GM21717 (cell line): ENCODE data around the gene CACNA2D4.

Experiments used
- ATAC-seq: cut with Tn5 transposase; IDR thresholded peaks from one replicate; pipeline ENCODE4 v1.9.1; 2021; ENCODE audit warnings: mild to moderate bottlenecking, moderate library complexity; ENCODE audit not compliant: unreplicated experiment

The CACNA2D4 gene

DNA sequence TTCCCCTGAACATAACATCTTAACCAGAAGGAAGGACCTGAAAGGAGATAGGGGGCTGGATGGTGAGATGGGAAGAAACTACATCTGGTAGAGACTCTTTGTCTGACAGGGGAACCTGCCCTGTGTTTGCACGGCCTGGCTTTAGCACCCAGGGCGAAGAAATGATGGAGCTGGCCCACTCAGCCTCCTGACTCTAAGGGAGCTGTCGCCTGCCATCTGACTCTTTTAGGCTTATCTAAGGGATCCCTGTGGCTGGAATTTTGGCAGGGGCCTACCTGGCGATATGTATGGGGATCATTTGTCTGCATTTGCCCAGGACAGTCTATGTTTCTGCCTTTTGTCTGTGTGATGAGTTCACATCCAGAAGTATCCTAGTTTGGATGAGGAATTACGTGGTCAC, 15.6 kb upstream of the CACNA2D4 start:
- ATAC-seq, result no peak

DNA sequence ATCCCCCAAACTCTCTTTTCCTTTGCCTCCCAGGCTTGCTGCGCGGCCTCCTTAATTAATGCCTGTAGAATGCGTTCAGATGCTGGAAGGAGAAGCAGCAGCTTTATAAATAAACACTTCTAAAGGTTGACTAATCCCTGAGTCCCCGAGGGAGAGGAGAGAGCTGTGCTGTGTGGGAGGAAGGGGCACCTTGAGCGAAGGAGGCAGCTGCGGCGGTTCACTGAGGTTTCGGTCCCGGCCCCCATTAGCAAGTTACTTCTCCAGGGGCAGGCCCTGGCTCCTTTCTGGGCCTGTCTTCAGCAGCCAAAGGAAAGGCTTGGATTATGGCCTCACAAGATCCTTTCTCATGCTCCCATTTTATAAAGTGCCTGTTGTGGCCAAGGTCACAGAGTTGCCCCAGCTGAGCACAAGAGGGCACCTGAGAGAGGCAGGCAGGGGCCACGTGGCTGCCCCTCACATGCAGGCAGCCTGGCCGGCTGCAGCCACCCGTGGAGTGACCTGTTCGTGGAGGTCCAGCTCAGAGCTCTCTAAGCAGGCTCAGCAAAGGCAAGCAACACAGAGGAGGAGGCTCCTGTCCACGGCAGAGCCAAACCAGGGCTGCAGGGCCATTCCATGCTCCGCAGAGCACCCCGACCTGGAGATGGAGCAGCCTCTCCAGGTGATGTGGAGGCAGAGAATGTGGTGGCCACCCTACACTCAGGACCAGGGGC, 15.0 kb upstream of the CACNA2D4 start:
- no peak for ATAC-seq

DNA sequence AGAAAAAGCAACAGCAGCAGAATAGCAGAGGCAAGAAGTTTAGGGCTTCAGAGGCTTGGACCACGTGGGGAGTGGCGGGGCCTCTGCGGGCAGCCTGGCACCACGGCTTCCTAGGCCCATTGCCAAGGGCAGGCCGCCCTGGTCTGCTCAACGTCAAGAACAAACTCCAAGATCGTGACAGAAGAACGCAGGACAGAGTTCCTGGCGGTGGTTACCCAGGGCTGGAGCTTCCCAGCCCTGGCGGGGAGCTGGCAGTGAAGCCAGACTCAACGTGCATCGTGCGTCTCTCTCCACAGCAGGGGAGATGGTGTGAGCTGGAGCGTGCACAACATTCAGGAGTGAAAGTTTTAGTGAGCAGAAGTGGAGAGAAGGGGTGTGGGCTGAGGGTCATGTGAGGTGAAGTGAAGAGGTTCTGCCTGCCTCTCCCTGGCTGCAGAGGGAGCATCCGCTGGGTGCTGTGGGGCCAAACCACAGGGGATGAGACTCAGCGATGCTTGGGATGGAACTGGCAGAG, 13.9 kb upstream of the CACNA2D4 start:
- ATAC-seq, result no peak

DNA sequence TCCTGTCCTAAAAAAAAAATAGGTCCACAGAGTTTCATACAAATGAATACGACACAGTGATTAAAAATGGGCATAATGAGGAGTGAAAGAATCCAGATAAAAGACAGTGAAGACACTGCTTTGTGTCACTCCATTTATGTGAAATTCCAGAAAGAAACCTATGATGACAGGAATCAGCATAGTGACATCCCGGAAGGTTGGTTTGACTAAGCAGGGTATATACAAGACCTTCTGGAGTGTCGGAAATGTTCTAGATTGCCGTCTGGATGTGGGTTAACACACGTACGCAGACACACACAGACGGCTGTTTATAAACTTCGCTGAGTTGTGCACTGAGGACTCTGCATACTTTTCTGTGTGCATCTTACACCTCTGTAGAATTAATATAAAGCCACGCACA, 13.2 kb upstream of the CACNA2D4 start:
- no peak for ATAC-seq

DNA sequence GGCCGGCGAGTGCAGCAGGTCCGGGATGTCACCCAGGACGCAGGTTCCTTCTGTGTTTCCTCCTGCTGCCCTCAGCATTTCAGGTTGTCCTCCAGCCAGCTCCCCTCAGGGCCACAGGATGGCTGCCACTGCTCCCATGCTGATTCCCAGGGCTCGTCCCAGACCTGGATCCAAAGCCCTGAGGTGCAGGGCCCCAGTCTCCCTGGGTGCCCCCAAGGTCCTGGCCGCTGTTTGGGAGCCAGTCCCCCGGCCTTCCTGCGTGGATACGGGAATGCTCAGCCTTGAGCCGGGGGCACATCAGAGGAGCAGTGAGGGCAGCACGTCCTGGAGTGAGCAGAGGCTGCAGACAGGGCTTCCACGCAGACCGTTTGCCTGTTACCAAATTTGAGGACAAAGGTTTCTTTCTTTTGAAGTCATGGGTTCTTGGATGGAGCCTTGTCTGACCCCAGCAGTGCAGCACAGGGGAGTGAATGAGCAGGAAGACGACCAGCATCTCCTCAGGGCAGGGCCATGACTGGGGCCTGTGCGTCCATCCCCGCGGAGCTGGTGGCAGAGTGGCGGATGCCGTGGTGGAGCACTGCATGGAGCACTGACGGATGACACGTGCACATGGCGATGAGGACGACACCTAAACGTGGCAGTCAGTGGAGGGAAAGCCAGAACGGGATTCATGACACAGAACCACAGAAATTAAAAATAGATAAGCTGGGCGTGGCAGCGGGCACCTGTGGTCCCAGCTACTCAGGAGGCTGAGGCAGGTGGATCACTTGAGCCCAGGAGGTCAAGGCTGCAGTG, 12.5 kb upstream of the CACNA2D4 start:
- ATAC-seq, result no peak

DNA sequence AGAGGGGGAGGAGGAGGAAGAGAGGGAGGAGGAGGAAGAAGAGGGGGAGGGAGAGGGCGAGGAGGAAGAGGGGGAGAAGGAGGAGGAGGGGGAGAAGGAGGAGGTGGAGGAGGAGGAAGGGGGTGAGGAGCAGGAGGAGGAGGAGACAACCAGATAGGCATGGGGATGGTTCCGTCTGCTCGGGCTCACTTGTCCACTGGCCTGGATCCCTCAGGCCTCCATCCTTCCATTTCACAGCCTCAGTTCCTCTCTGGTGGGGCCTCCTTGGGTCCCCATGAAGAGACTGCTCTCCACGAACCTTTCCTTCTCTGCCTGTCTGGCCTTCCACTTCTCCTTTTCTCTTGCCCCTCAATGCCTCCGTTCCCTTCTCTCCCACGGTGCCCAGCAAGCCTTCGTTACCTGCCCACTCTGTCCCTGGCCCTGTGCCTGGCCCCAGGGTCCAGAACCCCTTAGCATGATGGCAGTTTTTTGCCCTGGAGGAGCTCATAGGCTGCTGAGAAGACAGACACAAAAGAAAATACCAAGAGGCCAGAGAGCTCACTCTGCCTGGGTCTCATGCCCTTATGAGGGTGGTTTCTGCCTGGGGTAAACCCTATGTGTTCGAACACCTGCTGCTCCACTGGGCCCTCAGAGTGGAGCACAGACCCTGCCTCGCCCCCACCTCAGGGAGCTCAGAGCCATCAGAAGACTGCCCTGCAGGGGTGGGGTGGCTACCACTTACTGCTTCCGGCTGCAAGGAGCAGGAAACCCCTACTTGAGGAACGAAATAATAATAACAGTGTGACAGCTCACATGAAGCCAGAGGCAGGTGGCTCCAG, 11.7 kb upstream of the CACNA2D4 start:
- no peak for ATAC-seq

DNA sequence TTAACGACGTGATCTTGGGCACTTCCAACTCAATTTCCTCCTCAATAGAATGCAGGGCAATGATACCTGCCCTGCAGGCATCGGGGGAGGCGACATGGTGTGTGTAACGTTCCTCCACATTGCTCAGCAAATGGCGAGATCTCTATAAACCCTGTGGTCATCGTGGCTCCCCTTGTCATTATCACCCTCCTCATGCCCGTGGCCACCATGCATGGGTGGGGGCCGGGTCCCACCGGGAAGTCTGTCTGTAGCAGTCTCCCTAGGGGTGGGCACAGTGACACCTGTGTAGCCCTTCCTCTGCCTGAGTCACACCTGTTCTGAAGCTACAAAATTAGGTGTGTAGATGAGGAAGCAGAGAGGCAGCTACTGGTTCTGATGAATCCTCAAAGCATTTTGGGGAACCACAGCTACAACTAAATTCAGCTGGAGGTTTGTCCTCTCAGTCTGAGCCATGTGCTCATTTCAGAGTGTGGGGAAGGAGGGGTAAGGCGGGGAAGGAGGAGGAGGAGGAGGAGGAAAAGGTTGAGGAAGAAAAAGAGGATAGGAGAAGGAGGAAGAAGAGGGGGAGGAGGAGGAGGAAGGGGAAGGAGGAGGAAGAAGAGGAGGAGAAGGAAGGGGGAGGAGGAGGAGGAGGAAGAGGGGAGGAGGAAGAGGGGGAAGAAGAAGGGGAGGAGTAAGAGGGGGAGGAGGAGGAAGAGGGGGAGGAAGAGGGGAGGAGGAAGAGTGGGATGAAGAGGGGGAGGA, 11.0 kb upstream of the CACNA2D4 start:
- ATAC-seq, result no peak

DNA sequence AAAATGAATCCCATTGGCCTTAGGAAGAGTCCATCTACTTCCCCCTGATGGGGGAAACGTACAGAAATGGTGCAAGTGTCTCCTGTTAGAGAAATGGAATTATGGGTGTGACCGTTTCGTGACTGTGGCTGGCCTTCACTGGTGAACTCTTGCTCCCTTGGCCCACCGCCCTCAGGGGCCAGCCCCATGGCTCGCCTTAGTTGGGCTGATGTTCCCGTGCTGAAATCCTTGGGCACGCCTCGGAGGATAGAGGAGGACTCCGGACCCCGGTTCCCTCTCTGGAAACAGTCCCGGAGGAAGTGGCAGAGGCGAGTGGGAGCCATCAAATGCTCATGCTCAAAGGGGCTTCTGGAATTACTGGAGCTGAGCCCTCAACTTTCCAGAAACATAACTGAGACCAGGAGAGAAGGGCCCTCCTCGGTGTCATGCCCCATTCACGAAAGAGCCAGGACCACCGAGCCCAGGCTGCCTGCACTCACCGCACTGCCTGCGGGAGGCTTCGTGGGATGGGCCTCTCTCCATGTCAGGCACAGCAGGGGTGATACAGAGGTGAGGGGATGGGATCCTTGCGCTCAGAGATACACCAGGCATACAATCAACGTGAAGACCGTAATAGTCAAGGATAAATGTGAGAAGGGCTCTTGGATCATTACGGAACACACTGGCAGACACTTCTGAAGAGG, 10.1 kb upstream of the CACNA2D4 start:
- no peak for ATAC-seq

DNA sequence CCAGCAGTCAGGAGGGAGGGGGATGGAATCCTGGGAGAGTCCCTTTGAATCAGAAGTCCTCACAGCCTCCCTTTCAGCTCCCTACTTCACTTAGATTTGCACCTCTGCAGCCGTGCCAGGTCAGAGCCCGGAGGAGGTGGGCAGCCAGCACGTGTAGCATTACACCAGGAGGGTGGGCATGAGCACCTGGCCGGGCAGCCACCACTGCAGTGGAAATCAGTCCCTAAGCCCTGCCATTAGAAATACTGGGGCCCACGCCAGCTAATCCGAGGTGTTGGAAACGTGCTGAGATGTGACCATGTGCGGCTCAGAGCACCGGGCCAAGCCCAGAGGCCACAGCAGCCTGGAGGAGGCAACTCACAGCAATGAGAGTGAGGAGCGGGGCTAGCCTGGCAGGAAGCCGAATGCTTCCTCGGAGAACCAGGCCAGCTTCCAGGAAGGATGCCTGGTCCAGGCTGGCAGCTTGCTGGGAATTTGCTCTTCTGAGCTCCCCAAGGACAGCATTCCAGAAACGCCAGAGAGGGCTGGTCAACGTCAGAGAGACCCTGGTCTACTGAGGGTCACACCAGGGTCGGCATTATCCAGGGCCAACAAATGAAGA, 9.4 kb upstream of the CACNA2D4 start:
- ATAC-seq, result no peak

DNA sequence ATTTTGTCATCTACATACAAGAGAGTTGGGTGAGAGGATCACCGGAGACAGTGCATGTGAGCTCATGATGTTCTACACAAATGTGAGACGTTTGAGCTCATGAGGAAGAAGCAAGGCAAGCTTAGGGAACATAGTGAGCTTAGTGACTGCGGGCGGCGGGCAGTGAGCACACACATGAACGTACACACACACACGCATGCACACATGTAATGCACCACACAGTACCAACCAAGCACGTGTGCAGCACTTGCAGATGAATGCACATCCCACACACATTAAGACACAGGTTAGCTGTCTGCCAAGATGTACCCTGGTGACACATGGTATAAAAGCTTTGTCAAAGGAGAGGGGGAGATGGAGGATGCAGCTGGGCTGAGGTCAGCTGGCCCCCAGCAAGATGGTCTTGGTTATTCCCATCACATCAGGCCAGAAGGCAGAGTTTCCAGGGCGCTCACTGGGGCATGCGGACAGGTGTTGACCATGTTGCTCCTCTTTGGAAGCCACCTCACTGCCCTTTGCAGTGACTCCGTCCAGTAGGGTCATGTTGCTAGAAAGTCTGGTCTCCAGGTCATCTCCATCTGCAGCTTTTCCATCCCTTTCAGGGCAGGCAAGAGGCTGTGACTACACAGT, 8.7 kb upstream of the CACNA2D4 start:
- ATAC-seq, result no peak

DNA sequence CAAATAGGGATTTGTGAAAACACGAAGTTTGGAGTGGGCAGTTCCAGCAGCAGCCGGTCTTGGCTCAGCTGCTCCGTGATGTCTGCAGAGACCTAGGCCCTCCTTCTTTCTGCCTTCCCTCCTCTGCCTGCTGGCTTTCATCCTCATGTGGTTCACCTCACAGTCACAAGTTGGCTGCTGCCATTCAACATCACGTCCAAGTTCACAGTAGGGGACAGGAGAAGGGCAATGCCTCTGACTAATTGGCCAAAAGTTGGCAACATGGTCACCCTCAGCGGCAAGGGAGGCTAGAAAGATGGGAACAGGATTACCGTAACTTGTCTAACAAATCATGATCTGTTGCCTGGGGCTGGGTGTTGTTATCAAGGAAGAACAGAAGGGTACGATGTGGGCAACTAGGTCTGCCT, 7.8 kb upstream of the CACNA2D4 start:
- ATAC-seq, result no peak

DNA sequence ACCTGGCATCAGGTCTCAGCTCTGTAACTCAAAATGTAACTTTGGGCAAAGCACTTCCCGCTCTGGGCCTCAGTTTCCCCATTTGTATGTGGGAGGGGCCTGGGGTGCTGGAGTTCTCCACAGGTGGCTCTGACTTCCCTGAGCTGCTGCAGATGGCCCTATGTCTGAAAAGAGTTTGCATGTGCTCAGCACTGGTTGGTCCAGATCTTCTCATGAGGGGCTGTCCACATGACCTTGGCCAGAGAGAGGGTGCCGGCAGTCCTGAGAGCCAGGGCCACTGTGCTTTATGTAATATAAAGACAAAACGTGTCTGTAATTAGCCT, 7.2 kb upstream of the CACNA2D4 start:
- ATAC-seq, result no peak

DNA sequence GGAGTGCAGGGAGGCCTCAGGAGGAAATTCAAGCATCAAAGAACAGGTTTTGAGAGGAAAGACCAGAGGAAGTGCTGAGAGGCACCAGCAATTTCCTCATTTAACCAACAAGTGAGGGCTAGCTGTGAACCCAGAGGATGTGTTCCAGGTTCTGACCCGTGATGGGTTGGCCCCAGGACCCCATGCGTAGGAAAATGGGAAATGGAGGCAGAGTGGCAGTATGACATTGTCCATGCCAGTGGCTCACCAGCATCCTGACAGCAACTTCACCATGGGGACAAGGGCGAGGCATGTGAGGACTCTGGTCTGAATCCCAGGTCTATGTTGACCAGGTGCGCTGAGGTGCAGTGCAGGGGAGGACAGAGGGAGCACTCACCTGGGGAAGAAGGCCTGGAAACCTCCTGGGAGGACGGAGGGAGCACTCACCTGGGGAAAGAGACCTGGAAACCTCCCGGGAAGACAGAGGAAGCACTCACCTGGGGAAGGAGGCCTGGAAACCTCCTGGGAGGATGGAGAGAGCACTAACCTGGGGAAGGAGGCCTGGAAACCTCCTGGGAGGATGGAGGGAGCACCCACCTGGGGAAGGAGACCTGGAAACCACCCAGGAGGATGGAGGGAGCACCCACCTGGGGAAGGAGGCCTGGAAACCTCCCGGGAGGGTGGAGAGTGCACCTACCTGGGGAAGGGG, 6.7 kb upstream of the CACNA2D4 start:
- ATAC-seq, result no peak

DNA sequence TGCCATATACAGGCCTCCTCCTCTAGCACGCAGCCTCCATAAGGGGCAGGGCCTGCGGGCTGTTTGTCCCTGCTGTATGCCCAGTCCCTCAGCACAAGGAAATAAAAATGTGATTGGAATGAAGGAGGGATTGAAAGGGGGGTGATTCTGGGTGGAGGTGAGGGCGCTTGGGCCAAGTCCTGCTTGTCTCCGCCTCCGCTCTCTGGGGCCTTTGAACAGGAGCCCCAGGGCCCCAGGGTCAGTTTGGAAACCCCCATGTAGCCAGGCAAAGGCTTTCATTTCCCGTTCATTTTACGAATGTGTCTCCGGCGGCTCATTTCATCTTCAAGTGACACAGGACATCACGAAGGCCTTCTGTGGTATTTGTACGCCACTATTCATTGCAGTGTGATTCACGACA, 4.5 kb upstream of the CACNA2D4 start:
- no peak for ATAC-seq

DNA sequence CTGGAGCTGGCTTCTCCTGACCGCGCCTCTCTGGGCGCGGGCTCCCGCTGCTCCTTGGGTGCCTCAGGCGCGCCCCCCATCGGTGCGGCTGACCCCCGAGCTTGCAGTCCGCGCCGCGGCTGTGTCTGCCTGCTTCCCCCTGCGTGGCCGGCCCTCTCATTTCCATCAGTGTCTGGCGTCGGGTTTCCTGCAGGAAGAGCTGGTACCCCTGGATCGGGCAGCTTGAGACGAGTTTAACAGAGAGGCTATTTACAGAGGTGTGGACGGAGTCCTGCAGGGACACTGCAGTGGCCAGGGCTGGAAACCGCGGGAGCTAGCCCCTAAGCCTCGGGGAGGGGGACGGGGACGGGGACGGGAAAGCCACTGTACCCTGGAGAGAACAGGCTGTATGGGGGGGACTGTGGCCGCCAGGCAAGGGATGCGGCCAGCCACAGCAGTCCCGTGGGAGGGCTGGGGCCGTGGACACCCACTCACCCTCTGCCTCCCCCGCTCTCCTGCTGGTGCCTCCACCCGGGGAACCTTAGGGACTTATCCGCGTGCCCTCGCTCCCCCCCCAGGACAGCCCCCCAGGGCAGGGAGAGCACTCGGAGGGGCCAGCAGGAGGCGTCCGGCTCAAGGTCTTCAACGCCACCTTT, 3.7 kb upstream of the CACNA2D4 start:
- no peak for ATAC-seq

DNA sequence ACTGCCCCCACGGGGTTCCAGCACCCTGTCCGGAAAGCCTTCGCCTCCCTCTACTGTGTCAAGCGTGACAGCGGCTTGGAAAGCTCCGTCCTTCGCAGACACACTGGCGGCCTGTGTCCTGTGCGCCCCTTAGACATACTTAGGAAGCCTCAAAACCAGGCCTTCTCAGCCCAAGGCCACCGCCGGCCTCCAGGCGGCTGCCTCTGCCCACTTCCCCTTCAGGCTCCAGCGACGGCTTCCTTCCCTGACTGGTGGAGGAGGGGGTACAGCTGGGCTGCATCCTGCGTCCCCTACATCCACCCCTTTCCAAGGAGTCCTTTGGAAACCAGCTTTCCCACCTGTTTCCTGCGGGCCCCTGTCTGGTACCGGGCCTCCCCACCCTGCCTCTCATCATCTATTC, 2.5 kb upstream of the CACNA2D4 start:
- ATAC-seq, result no peak

DNA sequence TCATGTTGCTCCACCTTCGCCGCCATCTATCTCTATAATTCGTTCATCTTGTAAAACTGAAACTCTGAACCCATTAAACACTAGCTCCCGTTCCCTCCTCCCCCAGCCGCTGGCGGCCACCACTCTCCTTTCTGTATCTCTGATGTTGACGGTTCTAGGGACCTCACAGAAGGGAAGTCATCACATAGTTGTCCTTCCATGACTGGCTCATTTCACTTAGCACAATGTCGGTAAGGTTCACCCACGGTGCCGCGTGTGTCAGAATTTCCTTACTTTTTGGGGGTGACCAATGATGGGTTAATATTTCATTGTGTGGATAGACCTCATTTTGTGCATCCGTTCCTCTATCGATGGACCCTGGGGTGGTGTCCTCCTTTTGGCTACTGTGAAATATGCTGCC, 2.0 kb upstream of the CACNA2D4 start:
- ATAC-seq, result no peak

DNA sequence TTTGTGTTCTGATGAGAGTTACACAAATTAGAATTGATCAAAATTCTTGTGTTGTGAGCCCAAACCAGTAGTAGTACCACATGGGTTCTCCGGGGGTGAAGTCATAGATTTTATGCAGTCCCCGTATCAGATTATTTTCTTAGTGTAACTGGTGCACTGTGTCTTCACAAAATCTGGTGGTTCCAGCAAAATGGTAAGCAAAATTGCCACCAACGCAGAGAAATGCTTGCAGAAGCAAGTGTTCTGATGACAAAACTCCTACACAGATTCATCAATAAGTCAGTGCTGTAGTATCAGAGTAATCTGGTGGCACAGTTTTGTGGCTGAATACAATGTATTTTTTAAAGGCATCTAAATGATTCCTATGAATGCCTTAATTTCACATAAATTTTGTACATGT, 1.3 kb upstream of the CACNA2D4 start:
- no peak for ATAC-seq
